RWPE2 (cell line): Measurements from ENCODE around the gene NCAM1.
"Not testable (repeated sequence)": the region's sequence is repeated elsewhere in the genome, so short reads cannot be mapped to it uniquely, and the experiment has no call there.

ENCODE experiments used
- ATAC-seq: fragments of 200-7000 bp; cut with Tn5 transposase; 3 replicates; pipeline ENCODE4 v1.9.1; 2021; ENCODE audit warnings: low read depth
- DNase-seq: peaks from one replicate; pipeline ENCODE4 v3.0.0-alpha.2; 2020; ENCODE audit warnings: low spot score
- H3K27ac ChIP-seq: fragments of 450-650 bp; 2 replicates; pipeline ENCODE4 v1.5.1; 2017; ENCODE audit warnings: mild to moderate bottlenecking; ENCODE audit not compliant: poor library complexity, severe bottlenecking
- H3K27me3 ChIP-seq: fragments of 250-450 bp; sonication (Bioruptor Pico); 2 replicates; pipeline ENCODE4 v1.5.1; 2021; ENCODE audit warnings: mild to moderate bottlenecking, moderate library complexity; ENCODE audit not compliant: insufficient read depth, poor library complexity, severe bottlenecking
- H3K36me3 ChIP-seq: fragments of 250-450 bp; sonication (Bioruptor Pico); 2 replicates; pipeline ENCODE4 v1.5.1; 2020; ENCODE audit warnings: low read depth, mild to moderate bottlenecking, moderate library complexity
- H3K4me1 ChIP-seq: fragments of 250-450 bp; sonication (Bioruptor Pico); 2 replicates; pipeline ENCODE4 v1.5.1; 2021; ENCODE audit warnings: mild to moderate bottlenecking, moderate library complexity; ENCODE audit not compliant: insufficient read depth, poor library complexity, severe bottlenecking
- H3K4me3 ChIP-seq: fragments of 250-450 bp; sonication (Bioruptor Pico); 2 replicates; pipeline ENCODE4 v1.5.1; 2021; ENCODE audit warnings: mild to moderate bottlenecking, moderate library complexity; ENCODE audit not compliant: severe bottlenecking
- H3K9me3 ChIP-seq: fragments of 250-450 bp; sonication (Bioruptor Pico); 2 replicates; pipeline ENCODE4 v1.5.1; 2021; ENCODE audit warnings: mild to moderate bottlenecking, moderate library complexity; ENCODE audit not compliant: severe bottlenecking
- CTCF ChIP-seq: fragments of 450-650 bp; IDR thresholded peaks from one replicate; pipeline ENCODE4 v1.5.1; 2017; ENCODE audit warnings: mild to moderate bottlenecking, moderate library complexity; ENCODE audit not compliant: poor library complexity, severe bottlenecking

Gene NCAM1

GRCh38 chr11:113043698-113044097, 82.5 kb downstream of the NCAM1 start:
- peaks cover 2% of the 10 kb centered on the region for H3K4me1 ChIP-seq
- no peaks in the 10 kb centered on the region for H3K36me3 ChIP-seq
- H3K27ac ChIP-seq = no peak overlapping the region
- no peak for TF ChIP-seq CTCF
- no peaks in the 10 kb centered on the region for H3K9me3 ChIP-seq
- H3K27me3 ChIP-seq = no peaks in the 10 kb centered on the region
- H3K4me3 ChIP-seq = no peak overlapping the region
- DNase-seq (no peak), ATAC-seq (no peak)

- ATAC-seq (no peak), DNase-seq (no peak)
- TF ChIP-seq CTCF = no peak
Measured at GRCh38 chr11:113045146-113045545, 83.9 kb downstream of the NCAM1 start.

GRCh38 chr11:113046866-113047265, 85.6 kb downstream of the NCAM1 start:
- H3K36me3 ChIP-seq = no peaks in the 10 kb centered on the region
- H3K27ac ChIP-seq = no peak overlapping the region
- H3K9me3 ChIP-seq = no peaks in the 10 kb centered on the region
- no peak for ATAC-seq
- no peak overlapping the region for H3K4me3 ChIP-seq
- DNase-seq = no peak
- no peaks in the 10 kb centered on the region for H3K27me3 ChIP-seq
- no peak for TF ChIP-seq CTCF
- peaks cover 12% of the 10 kb centered on the region for H3K4me1 ChIP-seq

More at GRCh38 chr11:113045146-113045545, 83.9 kb downstream of the NCAM1 start:
- no peaks in the 10 kb centered on the region for H3K27me3 ChIP-seq
- no peaks in the 10 kb centered on the region for H3K9me3 ChIP-seq
- no peaks in the 10 kb centered on the region for H3K36me3 ChIP-seq
- H3K27ac ChIP-seq = no peak overlapping the region
- H3K4me3 ChIP-seq = no peak overlapping the region
- H3K4me1 ChIP-seq = peaks cover 12% of the 10 kb centered on the region

GRCh38 chr11:113048820-113049768, 87.9 kb downstream of the NCAM1 start:
- no peaks in the 10 kb centered on the region for H3K27me3 ChIP-seq
- no peak overlapping the region for H3K27ac ChIP-seq
- no peak overlapping the region for H3K4me3 ChIP-seq
- peaks cover 12% of the 10 kb centered on the region for H3K4me1 ChIP-seq
- peak; percentile 87 for ATAC-seq
- no peak for TF ChIP-seq CTCF
- no peaks in the 10 kb centered on the region for H3K9me3 ChIP-seq
- H3K36me3 ChIP-seq = no peaks in the 10 kb centered on the region
- DNase-seq = no peak

- peaks cover 12% of the 10 kb centered on the region for H3K4me1 ChIP-seq
- not testable (repeated sequence) for H3K36me3 ChIP-seq, ATAC-seq, H3K9me3 ChIP-seq, H3K4me3 ChIP-seq, H3K27ac ChIP-seq, DNase-seq, H3K27me3 ChIP-seq
Measured at GRCh38 chr11:113053042-113053441, 91.8 kb downstream of the NCAM1 start.
